ENCODE measurements around the gene SLC47A2.

SLC47A2 gene

GRCh38 chr17:19664821-19665181 lies 51.6 kb downstream of the SLC47A2 start:
- TF ChIP-seq CTCF (IDR thresholded peaks at IDR 0.05; ENCODE audit: low read depth, low read length): no peak
- no peak overlapping the region for H3K4me3 ChIP-seq (ENCODE audit: low read depth, low read length)
- in situ Hi-C loops (cut with HindIII; ENCODE audit: low sequenced_read_pairs): no loop called here
- no peak for DNase-seq (ENCODE audit: low read depth, low spot score)

- TF ChIP-seq CTCF (IDR thresholded peaks at IDR 0.05; ENCODE audit: low read depth, low read length): no peak
- in situ Hi-C loops (cut with HindIII; ENCODE audit: low sequenced_read_pairs): no loop called here
- no peak for DNase-seq (ENCODE audit: low read depth, low spot score)
- H3K4me3 ChIP-seq (ENCODE audit: low read depth, low read length): no peak overlapping the region
Measured at GRCh38 chr17:19664136-19664820, 52.1 kb downstream of the SLC47A2 start.

GRCh38 chr17:19663097-19663496 lies 53.3 kb downstream of the SLC47A2 start:
- TF ChIP-seq CTCF (IDR thresholded peaks at IDR 0.05; ENCODE audit: low read depth, low read length): no peak
- no peak for DNase-seq (ENCODE audit: low read depth, low spot score)
- in situ Hi-C loops (cut with HindIII; ENCODE audit: low sequenced_read_pairs): no loop called here
- H3K4me3 ChIP-seq (ENCODE audit: low read depth, low read length): no peak overlapping the region

GRCh38 chr17:19661121-19661520 lies 55.3 kb downstream of the SLC47A2 start:
- H3K4me3 ChIP-seq (ENCODE audit: low read depth, low read length): no peak overlapping the region
- TF ChIP-seq CTCF (IDR thresholded peaks at IDR 0.05; ENCODE audit: low read depth, low read length): no peak
- DNase-seq (ENCODE audit: low read depth, low spot score): no peak
- in situ Hi-C loops (cut with HindIII; ENCODE audit: low sequenced_read_pairs): no loop called here

- no peak overlapping the region for H3K4me3 ChIP-seq (ENCODE audit: low read depth, low read length)
- TF ChIP-seq CTCF (IDR thresholded peaks at IDR 0.05; ENCODE audit: low read depth, low read length): no peak
- in situ Hi-C loops (cut with HindIII; ENCODE audit: low sequenced_read_pairs): no loop called here
- DNase-seq (ENCODE audit: low read depth, low spot score): no peak
Measured at GRCh38 chr17:19660219-19660870, 56.0 kb downstream of the SLC47A2 start.

- in situ Hi-C loops (cut with HindIII; ENCODE audit: low sequenced_read_pairs): no loop called here
- H3K4me3 ChIP-seq (ENCODE audit: low read depth, low read length): no peak overlapping the region
- TF ChIP-seq CTCF (IDR thresholded peaks at IDR 0.05; ENCODE audit: low read depth, low read length): no peak
- DNase-seq (ENCODE audit: low read depth, low spot score): no peak
Measured at GRCh38 chr17:19659366-19660177, 56.8 kb downstream of the SLC47A2 start.

Measured in astrocyte of the spinal cord (primary cell).